GM21360 (cell line): Measurements from ENCODE around the gene SCUBE1.
A peak's percentile ranks its signal among the peaks of the same experiment; 100 is the strongest.

ENCODE experiments used
- ATAC-seq: cut with Tn5 transposase; IDR thresholded peaks from one replicate; pipeline ENCODE4 v1.9.1; 2021; ENCODE audit warnings: mild to moderate bottlenecking, moderate library complexity; ENCODE audit not compliant: unreplicated experiment

Gene SCUBE1

DNA sequence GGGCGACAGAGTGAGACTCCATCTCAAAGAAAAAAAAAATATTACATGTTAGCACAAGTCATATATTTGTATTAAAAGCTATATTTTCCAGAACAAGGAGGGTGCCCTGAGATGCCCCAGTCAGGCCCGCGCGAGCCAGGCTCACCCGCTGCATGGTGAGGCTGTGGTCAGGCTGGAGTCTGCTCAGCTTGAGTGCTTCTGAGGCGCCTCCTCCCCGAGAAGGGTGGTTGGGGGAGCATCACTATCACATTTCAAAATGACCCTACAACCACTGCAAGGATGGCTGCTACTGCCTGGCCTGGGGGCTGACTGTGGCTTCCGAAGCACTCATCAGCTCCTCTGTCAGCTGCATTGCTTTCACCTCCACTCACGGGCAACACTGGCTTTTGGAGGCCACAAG is 77.1 kb downstream of the SCUBE1 start:
- no peak for ATAC-seq

DNA sequence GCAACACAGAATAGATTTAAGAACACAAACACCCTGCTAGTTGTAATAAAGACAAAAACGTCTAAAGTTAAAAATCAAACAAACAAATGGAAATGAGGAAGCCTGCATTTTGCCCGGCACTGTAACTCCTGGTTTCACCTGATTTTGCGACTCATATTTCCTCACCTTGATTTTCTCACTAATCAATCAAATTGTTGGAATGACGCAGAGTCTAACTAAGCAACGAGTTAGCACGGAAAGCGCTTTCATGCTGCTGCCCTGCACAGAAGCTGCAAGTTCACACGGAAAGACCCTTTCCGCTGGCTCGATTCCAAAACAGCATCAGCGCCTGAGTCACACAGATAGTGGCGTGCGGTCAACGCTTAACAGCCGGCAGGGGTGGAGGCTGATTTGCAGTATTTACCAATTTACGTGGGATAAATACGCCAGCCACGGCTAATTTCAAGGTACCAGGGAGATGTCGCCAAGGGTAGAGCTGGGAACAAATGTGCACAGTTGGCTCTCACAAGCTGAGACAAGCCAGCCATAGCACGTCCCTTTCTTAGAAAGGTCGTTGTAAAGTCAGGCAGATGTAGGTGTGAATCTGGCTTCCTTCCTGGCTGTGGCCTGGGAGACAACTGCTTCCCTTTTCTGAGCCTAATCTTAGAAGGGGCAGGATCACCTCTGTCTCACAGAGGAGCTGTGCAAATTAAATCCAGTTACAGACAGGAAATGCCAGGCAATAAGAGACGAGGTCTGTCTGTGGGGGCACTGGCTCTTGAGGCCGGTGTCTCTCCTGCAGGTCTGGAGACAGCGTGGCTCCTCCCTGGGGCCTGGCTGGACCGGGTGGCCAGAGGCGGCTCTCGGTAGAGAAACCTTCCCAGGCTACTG is 79.3 kb downstream of the SCUBE1 start:
- peak; percentile 50 for ATAC-seq

- ATAC-seq, result no peak
Measured at GRCh38 chr22:43262990-43263644, 80.1 kb downstream of the SCUBE1 start.

DNA sequence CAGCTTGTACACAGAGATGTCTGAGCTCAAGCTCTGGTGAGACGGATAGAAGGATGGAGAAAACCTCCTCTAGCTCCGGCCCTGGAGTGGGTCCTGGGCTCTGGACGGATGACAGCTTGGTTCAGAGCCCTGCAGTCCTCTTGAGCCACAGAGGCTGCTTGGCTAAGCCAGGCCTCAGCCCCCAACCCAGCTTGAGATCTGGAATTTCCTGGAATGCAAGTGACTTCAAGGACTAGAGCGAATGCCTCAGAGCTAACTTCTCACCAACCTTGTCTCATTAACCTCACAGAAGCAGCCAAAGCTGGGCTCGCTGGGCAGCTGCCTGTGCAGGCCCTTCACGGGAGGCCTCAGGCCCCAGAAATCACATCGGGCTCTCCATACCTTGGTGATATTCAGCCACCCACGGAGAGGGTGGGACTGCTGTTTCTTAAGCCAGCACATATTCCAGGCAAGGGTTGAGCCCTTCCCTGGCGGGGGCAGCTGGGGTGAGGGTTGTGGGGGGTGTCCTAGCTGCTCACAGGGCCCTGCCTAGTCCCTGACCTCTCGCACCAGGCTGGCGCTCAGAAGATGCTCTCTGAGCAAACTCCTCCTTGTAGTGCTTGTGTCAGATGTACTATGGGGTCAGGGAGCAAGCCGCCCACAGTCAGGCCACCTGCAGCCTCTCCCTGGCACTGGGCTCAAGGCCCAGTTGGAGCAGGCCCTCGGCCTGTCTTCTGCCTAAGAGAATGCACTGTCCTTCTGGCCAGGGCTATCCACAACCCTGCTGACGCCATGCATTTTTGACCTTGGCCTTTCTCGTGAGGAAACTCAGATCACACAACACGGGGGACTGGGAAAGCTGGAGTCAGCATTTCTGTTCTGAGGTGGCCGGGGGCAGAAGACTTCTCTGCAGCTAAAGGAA is 82.6 kb downstream of the SCUBE1 start:
- no peak for ATAC-seq

DNA sequence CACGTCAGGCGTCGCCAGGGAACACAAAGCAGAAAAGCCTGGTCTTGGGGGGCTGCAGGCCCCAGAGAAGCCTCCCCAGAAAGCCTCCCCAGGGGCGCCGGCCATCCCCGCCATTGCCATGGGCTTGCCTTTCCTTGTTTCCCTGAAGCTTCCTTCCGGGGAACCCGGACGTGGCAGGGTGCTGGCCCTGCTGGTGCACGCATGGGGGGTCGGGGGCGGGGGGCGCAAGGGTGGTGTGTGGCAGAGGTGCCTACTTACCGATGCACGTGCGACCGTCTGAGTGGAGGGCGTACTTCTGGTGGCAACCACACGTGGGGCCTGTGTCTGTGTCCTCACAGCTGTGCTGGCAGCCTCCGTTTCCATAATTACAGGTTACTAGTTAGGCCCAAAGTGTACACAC is 85.2 kb downstream of the SCUBE1 start:
- no peak for ATAC-seq

- no peak for ATAC-seq
Measured at GRCh38 chr22:43257549-43257948, 85.6 kb downstream of the SCUBE1 start.

- no peak for ATAC-seq
Measured at GRCh38 chr22:43256976-43257545, 86.1 kb downstream of the SCUBE1 start.

- ATAC-seq, result no peak
Measured at GRCh38 chr22:43256569-43256968, 86.6 kb downstream of the SCUBE1 start.

- no peak for ATAC-seq
Measured at GRCh38 chr22:43255299-43255698, 87.9 kb downstream of the SCUBE1 start.

DNA sequence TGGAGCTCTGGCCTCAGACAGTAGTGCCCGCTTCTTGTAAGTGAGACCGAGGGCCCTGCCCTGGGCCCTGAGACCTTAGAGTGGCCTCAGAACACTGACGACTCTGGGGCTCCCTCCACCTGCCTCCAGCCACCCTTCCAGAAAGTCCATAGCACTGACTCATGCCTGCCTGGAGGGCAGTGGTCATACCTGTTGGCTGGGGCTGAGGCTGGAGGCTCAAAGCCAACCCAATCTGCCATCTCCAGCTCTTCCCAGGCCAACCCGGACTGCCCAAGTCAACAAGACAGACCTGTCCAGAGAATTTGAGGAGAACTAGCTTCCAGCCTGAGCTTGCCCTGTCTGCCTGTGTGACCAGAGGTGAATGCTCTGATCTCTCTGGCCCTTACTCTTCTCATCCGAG is 89.3 kb downstream of the SCUBE1 start:
- ATAC-seq, result no peak

DNA sequence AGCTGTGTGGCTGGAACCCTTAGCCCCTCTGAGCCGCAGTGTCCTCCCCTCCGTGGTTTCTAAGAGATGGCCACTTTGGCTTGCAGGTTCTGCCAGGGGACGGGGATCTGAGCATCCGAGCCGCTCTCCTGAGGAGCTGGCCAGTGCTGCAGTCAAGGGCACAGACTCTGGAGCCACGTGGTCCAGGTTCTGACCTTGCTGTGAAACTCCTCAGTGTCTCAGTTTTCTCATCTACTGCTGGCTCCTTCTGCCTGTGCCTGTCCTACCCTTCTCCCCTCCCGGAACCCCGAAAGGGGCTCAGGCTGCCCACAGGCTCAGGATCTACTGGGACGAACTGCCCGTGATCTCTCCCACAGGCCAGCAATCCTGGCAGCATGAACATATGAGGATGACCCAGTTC is 90.9 kb downstream of the SCUBE1 start:
- ATAC-seq, result no peak

- ATAC-seq, result no peak
Measured at GRCh38 chr22:43249789-43250471, 93.2 kb downstream of the SCUBE1 start.

- ATAC-seq, result no peak
Measured at GRCh38 chr22:43247546-43248260, 95.5 kb downstream of the SCUBE1 start.

DNA sequence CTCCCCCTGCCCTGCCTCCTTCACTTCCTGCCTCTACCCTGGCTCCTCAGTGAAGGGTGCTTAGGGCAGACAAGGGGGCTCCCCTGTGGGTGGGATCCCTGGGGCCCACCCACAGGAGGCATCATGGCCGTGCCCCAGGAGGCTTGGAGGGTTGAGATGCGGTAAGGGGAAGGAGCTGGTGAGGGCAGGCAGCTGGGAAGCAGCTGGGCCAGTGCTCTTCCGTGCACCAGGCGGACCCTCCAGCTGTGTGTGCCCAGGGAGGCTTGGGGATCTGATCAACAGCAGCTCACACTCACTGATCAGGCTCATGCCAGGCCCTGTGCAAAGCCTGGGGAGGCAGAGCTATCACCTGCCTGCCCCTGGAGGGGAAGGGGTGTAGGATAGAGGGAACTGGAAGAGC is 97.0 kb downstream of the SCUBE1 start:
- ATAC-seq, result no peak

- ATAC-seq, result no peak
Measured at GRCh38 chr22:43245717-43246116, 97.5 kb downstream of the SCUBE1 start.

DNA sequence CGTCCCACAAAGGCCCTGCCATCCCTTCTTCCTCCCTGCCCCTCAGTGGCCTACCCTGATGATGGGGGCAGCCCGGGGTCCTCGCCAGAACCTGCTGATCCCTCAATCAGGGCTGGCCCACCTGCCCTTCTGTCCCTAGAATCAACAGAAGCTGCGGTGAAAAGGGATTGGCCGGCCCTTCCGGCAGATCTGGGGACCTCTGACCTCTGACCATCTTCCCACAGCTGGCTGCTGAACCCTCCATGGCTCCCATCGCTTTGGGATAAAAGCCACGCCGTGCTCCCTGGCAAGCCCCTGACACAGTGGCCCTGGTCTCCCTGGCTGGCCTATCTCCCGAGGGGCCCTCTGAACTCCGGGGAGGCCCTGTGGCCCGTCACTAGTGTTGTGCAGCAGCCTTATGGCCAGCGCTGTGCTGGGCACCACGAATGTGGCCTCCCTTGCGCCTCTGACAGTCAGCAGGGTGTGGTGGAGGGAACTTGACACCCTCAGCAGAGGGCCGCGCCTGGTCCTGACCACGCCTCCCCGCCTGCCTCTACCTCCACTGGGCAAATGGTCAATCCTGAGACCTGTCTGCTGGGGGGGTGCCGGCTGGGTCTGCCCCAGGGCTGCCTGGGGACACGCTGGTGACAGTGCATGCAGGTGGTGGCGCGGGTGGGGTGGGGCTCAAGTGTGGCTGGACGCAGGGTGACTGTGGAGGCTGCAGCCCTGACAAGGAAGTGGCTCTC is 98.2 kb downstream of the SCUBE1 start:
- no peak for ATAC-seq

- no peak for ATAC-seq
Measured at GRCh38 chr22:43244402-43244801, 98.8 kb downstream of the SCUBE1 start.

DNA sequence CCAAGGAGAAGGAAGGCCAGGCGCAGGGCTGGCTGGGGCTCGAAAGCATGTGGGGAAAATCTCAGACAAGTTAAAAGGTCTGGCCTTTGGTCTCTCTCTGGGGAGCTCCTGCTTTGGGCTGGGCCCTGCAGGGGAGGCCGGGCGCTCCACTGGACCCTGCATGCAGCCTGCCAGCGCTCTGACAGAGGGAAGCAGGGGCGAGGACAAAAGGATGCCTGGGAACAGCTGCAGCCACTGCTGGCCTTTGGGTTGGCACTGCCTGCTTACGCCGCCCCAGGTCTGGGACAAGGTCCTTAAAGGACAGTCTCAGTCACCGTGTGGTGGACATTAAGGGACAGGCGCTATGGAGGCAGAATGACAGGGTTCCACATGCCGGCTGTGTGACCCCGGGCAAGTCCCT is 99.8 kb downstream of the SCUBE1 start:
- no peak for ATAC-seq

DNA sequence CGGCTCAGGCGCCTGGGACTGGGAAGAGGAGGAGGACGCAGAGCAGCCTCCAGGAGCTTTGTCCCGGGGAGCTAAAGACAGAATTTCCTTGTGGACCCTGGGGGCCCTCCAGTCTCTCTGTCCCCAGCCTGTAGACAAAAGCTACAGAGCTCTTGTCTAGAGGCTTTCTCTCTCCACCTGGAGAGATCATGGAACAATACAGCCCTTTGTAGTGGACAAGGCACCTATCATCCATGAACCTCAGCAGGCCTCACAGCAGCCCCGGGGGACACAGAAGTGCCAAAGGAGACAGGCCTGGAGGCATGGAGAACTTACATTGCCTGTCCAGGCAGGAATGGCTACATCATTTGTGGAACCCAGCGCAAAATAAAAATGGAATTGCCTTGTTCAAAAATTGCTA is 100.5 kb downstream of the SCUBE1 start:
- no peak for ATAC-seq
